ENCODE measurements around the gene KIF1B.
"Not testable (repeated sequence)": the region's sequence is repeated elsewhere in the genome, so short reads cannot be mapped to it uniquely, and the experiment has no call there.

Gene KIF1B

GRCh38 chr1:10386761-10387676 lies 176.6 kb downstream of the KIF1B start:
- no peak for DNase-seq (ENCODE audit: low spot score)

DNA sequence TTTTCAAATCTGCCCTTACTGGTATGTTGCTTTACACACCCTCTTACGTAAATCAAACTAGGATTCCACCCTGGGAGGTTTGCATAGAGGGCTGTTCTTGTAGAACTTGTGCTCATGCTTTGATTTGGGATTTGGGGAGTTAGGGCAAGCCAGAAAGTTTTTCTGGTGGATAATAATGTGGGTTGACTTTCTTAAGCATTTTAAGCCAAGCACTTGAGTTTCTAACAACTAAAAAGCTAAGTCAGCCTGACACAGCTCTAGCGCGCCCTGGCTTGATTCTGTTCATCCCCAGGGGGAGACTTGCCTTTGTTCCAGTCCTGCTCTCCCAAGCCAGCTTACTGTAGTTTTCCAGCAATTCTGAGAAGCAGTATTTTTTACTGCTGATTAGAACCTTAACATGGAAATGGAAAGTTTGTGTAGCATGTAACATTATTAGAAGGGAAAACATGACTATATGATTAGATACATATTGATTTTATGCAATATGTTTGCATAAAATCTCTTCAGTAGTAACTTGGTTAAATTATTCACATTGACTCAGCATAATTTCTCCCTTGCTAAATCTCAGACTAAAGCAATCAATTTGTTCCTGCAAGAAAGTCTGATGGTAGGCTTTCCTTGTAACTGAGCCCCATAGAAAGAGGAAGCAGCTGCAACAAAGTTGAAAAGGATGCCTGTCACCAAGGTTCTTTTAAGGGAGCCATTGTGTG lies 177.5 kb downstream of the KIF1B start:
- DNase-seq (ENCODE audit: low spot score) = no peak

DNA sequence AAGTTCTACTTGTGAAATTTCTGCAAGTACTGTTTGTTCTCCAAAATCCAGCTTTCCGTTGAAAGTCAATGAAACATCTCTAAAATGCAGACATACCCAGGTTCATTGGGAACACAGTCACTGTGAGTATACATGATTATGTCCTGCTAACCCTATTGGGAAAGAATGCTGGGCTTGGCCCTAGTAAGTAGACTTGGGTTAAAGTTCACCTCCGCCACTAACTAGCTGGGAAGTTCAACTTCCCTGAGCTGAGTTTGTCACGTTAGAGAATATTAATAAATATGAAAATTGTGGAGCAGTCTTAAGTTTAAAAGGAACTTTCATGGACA lies 178.0 kb downstream of the KIF1B start:
- no peak for DNase-seq (ENCODE audit: low spot score)

GRCh38 chr1:10389271-10389973 lies 179.1 kb downstream of the KIF1B start:
- DNase-seq (ENCODE audit: low spot score) = no peak

DNA sequence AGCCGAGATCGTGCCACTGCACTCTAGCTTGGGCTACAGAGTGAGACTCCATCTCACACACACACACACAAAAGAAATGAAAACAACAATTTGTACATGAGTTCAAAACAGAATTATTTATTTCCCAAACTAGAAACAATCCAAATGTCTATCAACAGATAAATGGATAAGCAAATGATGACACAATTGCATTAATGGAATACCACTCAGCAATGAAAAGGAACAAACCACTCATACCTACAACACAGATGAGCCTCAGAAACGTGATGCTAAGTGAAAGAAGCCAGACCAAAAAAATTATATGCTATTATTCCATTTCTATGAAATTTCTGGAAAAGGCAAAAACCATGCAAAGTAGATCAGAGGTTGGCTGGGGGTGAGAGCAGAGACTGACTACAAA lies 186.5 kb downstream of the KIF1B start:
- no peak for DNase-seq (ENCODE audit: low spot score)

GRCh38 chr1:10398278-10398733 lies 187.9 kb downstream of the KIF1B start:
- DNase-seq (ENCODE audit: low spot score) = no peak

GRCh38 chr1:10398734-10399443 lies 188.5 kb downstream of the KIF1B start, which contains the start of gene PGD:
Gene PGD, plus strand, starts transcription at chr1:10399064. Its CDS starts 54 bp downstream, at chr1:10399118.
- DNase-seq (ENCODE audit: low spot score) = peak; percentile 99

DNA sequence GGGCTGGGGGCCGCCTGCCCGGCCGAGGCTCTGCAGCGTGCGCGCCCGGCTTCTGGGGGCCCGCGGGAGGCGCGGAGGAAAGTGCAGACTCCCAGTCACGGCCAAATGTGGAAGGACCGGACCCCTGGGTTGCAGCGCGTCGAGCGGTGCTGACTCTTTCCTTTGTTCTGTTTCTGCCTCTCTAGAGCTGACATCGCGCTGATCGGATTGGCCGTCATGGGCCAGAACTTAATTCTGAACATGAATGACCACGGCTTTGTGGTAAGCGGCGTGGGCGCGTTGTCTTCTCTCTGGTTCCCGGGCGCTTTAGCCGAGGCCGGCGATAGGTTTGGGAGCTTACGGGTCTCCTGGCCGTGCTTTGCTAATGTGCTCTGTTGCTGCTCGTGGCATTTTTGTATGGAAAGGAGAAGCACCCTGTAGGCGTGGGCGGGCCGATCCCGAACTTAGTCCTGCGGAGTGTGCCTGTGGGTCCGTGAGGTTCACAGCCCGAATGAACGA lies 189.1 kb downstream of the KIF1B start:
- DNase-seq (ENCODE audit: low spot score) = no peak

DNA sequence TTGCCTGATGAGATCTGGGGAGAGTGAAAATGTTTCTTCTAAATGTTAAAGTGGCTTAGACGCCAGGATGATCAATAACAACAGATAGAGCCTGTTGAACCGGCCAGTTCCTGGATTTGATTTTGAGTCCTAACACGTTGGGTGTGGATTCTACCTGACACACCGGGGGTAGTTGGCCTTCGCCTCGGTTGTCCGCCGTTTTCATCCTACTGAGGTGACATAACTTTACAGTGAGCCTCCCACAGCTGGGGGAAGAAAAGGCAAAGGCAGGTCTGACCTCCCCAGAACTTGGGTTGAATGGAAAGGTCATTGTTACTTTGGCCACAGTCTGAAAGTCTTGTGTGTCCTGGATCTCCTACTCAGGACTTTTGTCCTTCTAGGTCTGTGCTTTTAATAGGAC lies 189.6 kb downstream of the KIF1B start:
- DNase-seq (ENCODE audit: low spot score) = no peak

GRCh38 chr1:10401281-10401680 lies 190.9 kb downstream of the KIF1B start:
- no peak for DNase-seq (ENCODE audit: low spot score)

- DNase-seq (ENCODE audit: low spot score) = no peak
Observed at GRCh38 chr1:10402729-10403274, 192.4 kb downstream of the KIF1B start.

DNA sequence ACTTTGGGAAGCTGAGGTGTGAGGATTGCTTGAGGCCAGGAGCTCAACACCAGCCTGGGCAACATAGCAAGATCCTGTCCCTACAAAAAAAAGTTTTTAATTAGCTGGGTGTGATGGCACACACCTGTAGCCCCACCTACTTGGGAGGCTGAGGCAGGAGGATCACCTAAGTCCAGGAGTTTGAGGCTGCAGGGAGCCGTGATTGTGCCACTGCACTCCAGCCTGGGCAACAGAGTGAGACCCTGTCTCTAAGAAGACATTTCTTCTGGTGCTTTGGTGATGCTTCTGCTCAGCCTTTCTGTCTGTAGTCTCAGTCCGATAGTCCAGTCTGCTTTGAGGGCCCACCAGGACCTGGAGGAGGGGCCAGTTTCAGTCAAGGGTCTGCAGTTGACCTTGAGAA lies 196.8 kb downstream of the KIF1B start:
- DNase-seq (ENCODE audit: low spot score) = no peak

DNA sequence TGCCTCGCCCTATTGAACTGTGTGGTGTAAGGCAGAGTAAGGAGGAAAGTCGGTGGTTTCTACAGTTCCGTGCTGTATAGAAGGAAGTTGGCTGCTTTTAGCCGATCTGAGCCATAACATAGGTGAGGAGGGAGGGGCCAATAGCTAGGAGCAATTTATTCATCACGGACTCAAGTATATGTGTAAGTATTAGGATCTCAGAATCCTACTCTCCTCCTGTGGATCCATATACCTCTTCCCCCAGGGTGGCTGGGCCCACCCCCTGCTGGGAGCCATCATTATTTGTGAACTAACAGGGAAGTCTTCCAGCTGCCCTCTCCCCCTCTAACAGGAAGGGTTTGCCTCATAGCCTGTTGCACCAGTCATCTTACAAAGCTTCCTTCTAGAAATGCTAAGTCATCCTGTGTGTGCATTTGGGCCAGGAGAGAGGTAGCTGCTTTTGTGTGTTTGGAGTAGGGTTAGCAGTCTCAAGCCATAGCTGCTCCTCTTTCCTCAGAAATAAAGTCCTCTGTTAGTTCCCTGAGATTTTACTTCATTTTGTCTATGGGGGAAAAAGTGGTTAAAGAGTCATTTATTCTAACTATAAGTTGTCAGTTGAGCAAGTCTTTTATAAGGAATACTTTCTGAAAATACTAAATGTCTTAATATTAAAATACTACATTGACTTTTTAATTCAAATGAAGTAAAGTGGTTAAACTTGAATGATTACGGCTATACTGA lies 205.0 kb downstream of the KIF1B start:
- DNase-seq (ENCODE audit: low spot score) = peak; percentile 42

DNA sequence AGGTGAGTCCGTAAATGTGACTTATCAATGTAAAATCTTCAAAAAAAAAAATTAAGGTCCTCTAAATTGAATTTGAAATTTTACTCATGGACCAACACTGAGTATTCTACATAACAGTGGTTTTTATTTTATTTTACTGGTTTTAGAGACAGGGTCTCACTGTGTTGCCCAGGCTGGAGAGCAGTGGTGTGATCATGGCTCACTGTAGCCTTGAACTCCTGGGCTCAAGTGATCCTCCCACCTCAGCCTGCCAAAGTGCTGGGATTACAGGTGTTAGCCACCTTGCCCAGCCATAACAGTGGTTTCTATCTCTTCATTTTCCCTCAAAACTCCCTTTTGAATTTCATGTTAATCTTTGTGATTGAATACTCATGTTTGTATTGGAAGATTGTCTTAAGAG lies 205.6 kb downstream of the KIF1B start:
- not testable (repeated sequence) for DNase-seq (ENCODE audit: low spot score)

DNA sequence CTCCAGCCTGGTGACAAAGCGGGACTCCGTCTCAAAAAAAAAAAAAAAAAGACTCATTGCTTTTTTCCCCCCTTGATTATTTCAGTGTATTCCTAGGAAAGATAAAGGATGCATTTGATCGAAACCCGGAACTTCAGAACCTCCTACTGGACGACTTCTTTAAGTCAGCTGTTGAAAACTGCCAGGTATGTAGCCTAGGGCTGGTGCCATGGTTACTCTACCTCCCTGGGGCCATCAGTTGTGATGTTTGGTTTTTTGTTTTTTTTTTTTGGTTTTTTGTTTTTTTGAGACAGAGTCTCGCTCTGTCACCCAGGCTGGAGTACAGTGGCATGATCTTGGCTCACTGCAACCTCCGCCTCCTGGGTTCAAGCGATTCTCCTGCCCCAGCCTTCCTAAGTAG lies 208.4 kb downstream of the KIF1B start:
- not testable (repeated sequence) for DNase-seq (ENCODE audit: low spot score)

DNA sequence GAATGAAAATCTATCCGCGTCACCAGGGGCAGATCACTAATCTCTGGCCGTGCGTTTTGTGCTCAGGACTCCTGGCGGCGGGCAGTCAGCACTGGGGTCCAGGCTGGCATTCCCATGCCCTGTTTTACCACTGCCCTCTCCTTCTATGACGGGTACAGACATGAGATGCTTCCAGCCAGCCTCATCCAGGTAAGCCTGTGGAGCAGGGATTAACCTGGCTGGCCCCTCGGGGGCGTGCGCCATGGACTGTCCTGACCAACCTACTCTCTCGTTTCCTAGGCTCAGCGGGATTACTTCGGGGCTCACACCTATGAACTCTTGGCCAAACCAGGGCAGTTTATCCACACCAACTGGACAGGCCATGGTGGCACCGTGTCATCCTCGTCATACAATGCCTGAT lies 209.0 kb downstream of the KIF1B start:
- no peak for DNase-seq (ENCODE audit: low spot score)

DNA sequence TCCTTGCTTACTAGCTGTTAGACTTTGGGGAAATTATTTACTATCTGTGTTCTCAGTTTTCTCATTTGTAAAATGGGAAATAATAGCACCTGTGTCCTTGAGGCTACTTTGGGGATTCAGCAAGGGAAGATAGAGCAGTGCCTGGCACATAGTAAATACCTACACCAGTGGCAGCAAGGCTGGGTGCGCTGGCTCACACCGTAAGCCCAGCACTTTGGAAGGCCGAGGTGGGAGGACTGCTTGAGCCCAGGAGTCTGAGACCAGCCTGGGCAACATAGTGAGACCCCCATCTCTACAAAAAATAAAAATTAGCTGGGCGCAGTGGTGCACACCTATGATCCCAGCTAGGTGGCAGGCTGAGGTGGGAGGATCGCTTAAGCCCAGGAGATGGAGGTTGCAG lies 211.3 kb downstream of the KIF1B start:
- no peak for DNase-seq (ENCODE audit: low spot score)

DNA sequence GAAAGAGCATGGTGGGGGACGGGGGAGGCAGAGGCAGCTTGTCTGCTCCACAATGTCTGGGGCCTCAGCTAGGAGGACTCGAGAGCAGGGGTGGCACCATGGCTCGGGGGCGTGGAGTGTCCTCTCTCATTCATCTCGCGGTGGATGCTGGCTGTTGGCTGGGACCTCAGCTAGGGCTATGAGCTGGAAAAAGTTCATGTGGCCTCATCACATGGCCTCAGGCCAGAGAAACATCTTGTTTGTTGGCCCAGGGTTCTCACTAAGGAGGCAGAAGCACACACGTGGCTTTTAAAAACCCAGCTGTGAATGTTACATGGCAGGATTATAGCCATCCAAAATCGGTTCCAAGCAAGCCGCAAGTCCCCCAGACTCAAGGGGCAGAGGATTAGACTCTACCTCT lies 213.7 kb downstream of the KIF1B start:
- DNase-seq (ENCODE audit: low spot score) = no peak

DNA sequence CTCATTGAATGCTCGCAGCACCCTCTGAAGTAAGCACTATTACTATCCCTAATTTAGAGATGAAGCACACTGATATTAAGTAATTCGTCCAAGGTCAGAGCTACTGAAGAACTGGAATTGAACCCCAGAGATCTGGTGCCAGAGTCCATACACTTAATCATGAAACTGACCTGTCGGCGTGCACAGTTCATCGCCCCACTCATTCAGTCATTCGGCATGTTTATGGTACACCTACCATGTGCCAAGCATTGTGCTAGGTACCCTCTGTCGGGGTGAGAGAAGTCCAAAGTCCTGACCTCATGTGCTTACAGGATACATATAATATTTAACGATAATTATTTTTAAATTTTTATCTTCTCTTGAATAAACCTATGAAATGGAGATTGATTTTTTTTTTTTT lies 214.3 kb downstream of the KIF1B start:
- no peak for DNase-seq (ENCODE audit: low spot score)

DNA sequence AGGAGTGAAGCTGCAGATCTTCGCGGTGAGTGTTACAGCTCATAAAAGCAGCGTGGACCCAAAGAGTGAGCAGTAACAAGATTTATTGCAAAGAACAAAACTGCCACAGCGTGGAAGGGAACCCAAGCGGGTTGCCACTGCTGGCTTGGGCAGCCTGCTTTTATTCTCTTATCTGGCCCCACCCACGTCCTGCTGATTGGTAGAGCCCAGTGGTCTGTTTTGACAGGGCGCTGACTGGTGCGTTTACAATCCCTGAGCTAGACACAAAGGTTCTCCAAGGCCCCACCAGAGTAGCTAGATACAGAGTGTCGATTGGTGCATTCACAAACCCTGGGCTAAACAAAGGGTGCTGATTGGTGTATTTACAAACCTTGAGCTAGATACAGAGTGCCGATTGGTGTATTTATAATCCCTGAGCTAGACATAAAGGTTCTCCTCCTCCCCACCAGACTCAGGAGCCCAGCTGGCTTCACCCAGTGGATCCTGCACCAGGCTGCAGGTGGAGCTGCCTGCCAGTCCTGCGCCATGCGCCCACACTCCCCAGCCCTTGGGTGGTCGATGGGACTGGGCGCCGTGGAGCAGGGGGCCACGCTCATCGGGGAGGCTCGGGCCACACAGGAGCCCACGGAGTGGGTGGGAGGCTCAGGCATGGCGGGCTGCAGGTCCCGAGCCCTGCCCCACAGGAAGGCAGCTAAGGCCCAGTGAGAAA lies 215.6 kb downstream of the KIF1B start:
- not testable (repeated sequence) for DNase-seq (ENCODE audit: low spot score)

All from activated CD4-positive, alpha-beta T cell treated with anti-CD3 and anti-CD28 coated beads, Interleukin-2, Interleukin-4, amounts not matched to agents 100 ng/mL and 50 ng/mL, durations not matched to agents 16 hours and 8 hours (primary cell).